CD14-positive monocyte (primary cell): Measurements from ENCODE around the gene ZNF385B. TPM values are rescaled to one million over a fixed set of nuclear protein-coding genes. Genes with fewer than 3 reads are reported as not detected.

ENCODE experiments used
- DNase-seq, 3 donors: peaks; one replicate each; pipeline ENCODE4 v3.0.0-alpha.2; 2011 to 2022
- H2AFZ ChIP-seq: 2 replicates; pipeline ENCODE4 v1.6.0; 2012; ENCODE audit warnings: mild to moderate bottlenecking, low read depth, low read length, inconsistent platforms; ENCODE audit not compliant: insufficient read depth, poor library complexity, severe bottlenecking
- H3K27ac ChIP-seq, 2 donors: 1 replicate in 1 of 2; 2 replicates in 1 of 2; pipeline ENCODE4 v1.5.1; 2012 to 2013; ENCODE audit warnings: low read length in 2 of 2, control low read depth in 1 of 2, inconsistent platforms in 1 of 2, low read depth in 1 of 2, mild to moderate bottlenecking in 1 of 2
- H3K27me3 ChIP-seq, 2 donors: one replicate each; pipeline versions ENCODE4 v1.6.0 to v1.6.1; 2011 to 2013; ENCODE audit warnings: low read length in 2 of 2; ENCODE audit not compliant: control insufficient read depth in 2 of 2, insufficient read depth in 2 of 2
- H3K36me3 ChIP-seq, 2 donors: replicated peaks in 1 of 2; 1 replicate in 1 of 2; 2 replicates in 1 of 2; pipeline versions ENCODE4 v1.5.1 to v1.6.1; 2012 to 2013; ENCODE audit warnings: low read length in 2 of 2, control low read depth in 1 of 2, inconsistent platforms in 1 of 2, mild to moderate bottlenecking in 1 of 2; ENCODE audit not compliant: insufficient read depth in 2 of 2, control insufficient read depth in 1 of 2
- H3K4me1 ChIP-seq, 2 donors: 1 replicate in 1 of 2; 2 replicates in 1 of 2; pipeline versions ENCODE4 v1.5.1 to v1.6.1; 2012 to 2013; ENCODE audit warnings: low read length in 2 of 2, control low read depth in 1 of 2, inconsistent platforms in 1 of 2, mild to moderate bottlenecking in 1 of 2, moderate library complexity in 1 of 2; ENCODE audit not compliant: insufficient read depth in 2 of 2, control insufficient read depth in 1 of 2
- H3K4me2 ChIP-seq: replicated peaks from 2 replicates; pipeline ENCODE3; 2012; ENCODE audit warnings: low read length, moderate library complexity, mild to moderate bottlenecking; ENCODE audit not compliant: poor library complexity, severe bottlenecking; ENCODE audit errors: extremely low read depth
- H3K4me3 ChIP-seq, 3 experiments: fragments of 200-600 bp in 1 of 3; sonication (generic) in 1 of 3; replicated peaks in 1 of 3; 1 replicate in 2 of 3; 2 replicates in 1 of 3; pipeline ENCODE4 v1.5.1; 2011 to 2013; ENCODE audit warnings: low read length in 3 of 3, mild to moderate bottlenecking in 3 of 3, control low read depth in 2 of 3, low read depth in 2 of 3, inconsistent platforms in 1 of 3, moderate library complexity in 1 of 3
- H3K79me2 ChIP-seq: 2 replicates; pipeline ENCODE4 v1.6.0; 2012; ENCODE audit warnings: mild to moderate bottlenecking, control low read depth, inconsistent platforms, low read length, moderate library complexity; ENCODE audit not compliant: insufficient read depth
- H3K9ac ChIP-seq: 2 replicates; pipeline ENCODE4 v1.6.0; 2017; ENCODE audit warnings: low read length, mild to moderate bottlenecking; ENCODE audit not compliant: insufficient read depth, poor library complexity, severe bottlenecking
- H3K9me3 ChIP-seq, 2 donors: replicated peaks in 1 of 2; 1 replicate in 1 of 2; 2 replicates in 1 of 2; pipeline versions ENCODE4 v1.5.1 to v1.6.1; 2012 to 2013; ENCODE audit warnings: low read length in 2 of 2, control low read depth in 1 of 2; ENCODE audit not compliant: control insufficient read depth in 1 of 2, insufficient read depth in 1 of 2
- H4K20me1 ChIP-seq: 2 replicates; pipeline ENCODE4 v1.6.0; 2012; ENCODE audit warnings: mild to moderate bottlenecking, low read length, control low read depth, moderate library complexity; ENCODE audit not compliant: insufficient read depth
- H3K27ac Mint-ChIP-seq, 7 donors: one replicate each; pipeline ENCODE4 v1.8.0; 2020; ENCODE audit warnings: mild to moderate bottlenecking in 7 of 7, mixed read lengths in 7 of 7, moderate library complexity in 6 of 7, inconsistent platforms in 2 of 7
- H3K27me3 Mint-ChIP-seq, 3 donors: one replicate each; pipeline ENCODE4 v1.8.0; 2021 to 2022; ENCODE audit warnings: low read depth in 3 of 3, mild to moderate bottlenecking in 3 of 3, mixed read lengths in 3 of 3, moderate library complexity in 3 of 3, inconsistent platforms in 1 of 3
- H3K36me3 Mint-ChIP-seq, 2 donors: one replicate each; pipeline ENCODE4 v1.8.0; 2020; ENCODE audit warnings: mixed read lengths in 2 of 2, inconsistent platforms in 1 of 2, mild to moderate bottlenecking in 1 of 2
- H3K4me1 Mint-ChIP-seq: one replicate; pipeline ENCODE4 v1.8.0; 2020; ENCODE audit warnings: mild to moderate bottlenecking, mixed read lengths
- H3K4me3 Mint-ChIP-seq, 2 donors: one replicate each; pipeline ENCODE4 v1.8.0; 2020; ENCODE audit warnings: mild to moderate bottlenecking in 2 of 2, mixed read lengths in 2 of 2, moderate library complexity in 1 of 2
- H3K9me3 Mint-ChIP-seq, 7 donors: one replicate each; pipeline ENCODE4 v1.8.0; 2020 to 2022; ENCODE audit warnings: mixed read lengths in 7 of 7, mild to moderate bottlenecking in 6 of 7, moderate library complexity in 6 of 7, inconsistent platforms in 2 of 7
- WGBS: methylation state at CpG from one replicate; pipeline ENCODE4 v1.1.5; 2013; ENCODE audit warnings: missing lambda C conversion rate; ENCODE audit not compliant: insufficient coverage; 5-methylcytosine and 5-hydroxymethylcytosine counted together
- intact Hi-C, 2 donors: fragments of 100-400 bp; cut with micrococcal nuclease; formaldehyde crosslinking; loops; one replicate each; pipeline versions ENCODE4 v1.15.0 to v1.15.1; 2023
- polyA plus RNA-seq, 3 donors: library from polyadenylated mRNA; depleted of rRNA in 1 of 3; unstranded in 2 of 3; stranded (reverse) in 1 of 3; fragments of 300-500 nt in 2 of 3; fragments of >200 nt in 1 of 3; fragmentation: Illumina TruSeq in 2 of 3; gene quantifications; 1 replicate in 2 of 3; 2 replicates in 1 of 3; pipeline ENCODE4 v1.2.3, GENCODE V29; 2012 to 2021
- TF ChIP-seq, protein P1 (sequence below): fragments of 200-600 bp; IDR thresholded peaks from one replicate; pipeline ENCODE4 v1.8.0; 2022; ENCODE audit warnings: antibody characterized with exemption, mild to moderate bottlenecking

ZNF385B gene
- polyA plus RNA-seq, 3 donors, result not detected

DNA sequence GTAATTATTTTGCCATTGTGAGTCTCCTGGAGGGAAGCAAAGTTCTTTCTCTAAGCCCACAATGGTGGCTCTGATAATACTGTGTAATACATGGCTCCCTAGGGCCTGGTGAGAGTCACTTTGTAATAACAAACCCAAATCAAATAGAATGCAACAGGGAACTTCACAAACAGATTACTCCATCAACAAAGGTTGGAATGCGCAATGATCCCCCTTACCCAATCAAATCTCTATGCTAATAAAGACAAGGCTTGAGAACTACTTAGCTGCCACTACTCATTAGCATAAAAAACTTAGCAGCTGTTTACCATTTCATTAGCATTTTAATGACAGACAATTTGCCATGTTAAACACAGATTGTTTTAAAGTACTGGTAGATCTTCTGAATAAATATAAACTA lies 311.2 kb downstream of the ZNF385B start:
- no peaks in the 10 kb centered on the region for H3K9me3 ChIP-seq
- TF ChIP-seq, protein P1, sequence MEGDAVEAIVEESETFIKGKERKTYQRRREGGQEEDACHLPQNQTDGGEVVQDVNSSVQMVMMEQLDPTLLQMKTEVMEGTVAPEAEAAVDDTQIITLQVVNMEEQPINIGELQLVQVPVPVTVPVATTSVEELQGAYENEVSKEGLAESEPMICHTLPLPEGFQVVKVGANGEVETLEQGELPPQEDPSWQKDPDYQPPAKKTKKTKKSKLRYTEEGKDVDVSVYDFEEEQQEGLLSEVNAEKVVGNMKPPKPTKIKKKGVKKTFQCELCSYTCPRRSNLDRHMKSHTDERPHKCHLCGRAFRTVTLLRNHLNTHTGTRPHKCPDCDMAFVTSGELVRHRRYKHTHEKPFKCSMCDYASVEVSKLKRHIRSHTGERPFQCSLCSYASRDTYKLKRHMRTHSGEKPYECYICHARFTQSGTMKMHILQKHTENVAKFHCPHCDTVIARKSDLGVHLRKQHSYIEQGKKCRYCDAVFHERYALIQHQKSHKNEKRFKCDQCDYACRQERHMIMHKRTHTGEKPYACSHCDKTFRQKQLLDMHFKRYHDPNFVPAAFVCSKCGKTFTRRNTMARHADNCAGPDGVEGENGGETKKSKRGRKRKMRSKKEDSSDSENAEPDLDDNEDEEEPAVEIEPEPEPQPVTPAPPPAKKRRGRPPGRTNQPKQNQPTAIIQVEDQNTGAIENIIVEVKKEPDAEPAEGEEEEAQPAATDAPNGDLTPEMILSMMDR, result no peak
- WGBS, result no CpG with 5 or more reads among the region's 1 CpG
- Mint-ChIP-seq H3K36me3 (no peaks in the 10 kb centered on the region), H3K4me1 (no peaks in the 10 kb centered on the region), H3K4me3 (no peak overlapping the region), H3K27ac (no peak overlapping the region), H3K9me3 (peaks cover 0 to 3% (median 0%) of the 10 kb centered on the region in 7 donors), H3K27me3 (no peaks in the 10 kb centered on the region)
- no peak overlapping the region for H2AFZ ChIP-seq
- H3K79me2 ChIP-seq, result no peaks in the 10 kb centered on the region
- H3K36me3 ChIP-seq, result no peaks in the 10 kb centered on the region
- no peak for DNase-seq
- H4K20me1 ChIP-seq, result no peaks in the 10 kb centered on the region
- no peak overlapping the region for H3K27ac ChIP-seq
- H3K4me2 ChIP-seq, result no peak overlapping the region
- intact Hi-C loops, result no loop called here
- no peaks in the 10 kb centered on the region for H3K4me1 ChIP-seq
- H3K9ac ChIP-seq, result no peak overlapping the region
- H3K4me3 ChIP-seq, result no peak overlapping the region
- no peaks in the 10 kb centered on the region for H3K27me3 ChIP-seq

DNA sequence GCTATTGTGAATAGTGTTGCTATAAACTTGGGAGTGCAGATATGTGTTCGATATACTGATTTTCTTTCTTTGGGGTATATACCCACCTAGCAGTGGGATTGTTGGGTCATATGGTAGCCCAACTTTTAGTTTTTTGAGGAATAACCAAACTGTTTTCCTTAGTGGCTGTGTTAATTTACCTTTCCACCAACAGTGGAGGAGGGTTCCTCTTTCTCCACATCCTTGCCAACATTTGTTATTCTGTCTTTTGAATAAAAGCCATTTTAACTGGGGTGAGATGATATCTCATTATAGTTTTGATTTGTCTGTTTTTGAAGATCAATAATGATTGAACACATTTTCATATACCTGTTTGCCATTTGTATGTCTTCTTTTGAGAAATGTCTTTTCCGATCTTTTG lies 314.8 kb downstream of the ZNF385B start:
- no peak for DNase-seq
- H3K27me3 ChIP-seq, result no peaks in the 10 kb centered on the region
- intact Hi-C loops, result no loop called here
- TF ChIP-seq, protein P1, result no peak
- Mint-ChIP-seq H3K4me1 (no peaks in the 10 kb centered on the region), H3K27me3 (no peaks in the 10 kb centered on the region), H3K27ac (no peak overlapping the region), H3K4me3 (no peak overlapping the region), H3K36me3 (no peaks in the 10 kb centered on the region), H3K9me3 (peaks cover 0 to 3% (median 0%) of the 10 kb centered on the region in 7 donors)
- no peaks in the 10 kb centered on the region for H3K36me3 ChIP-seq
- no CpG with 5 or more reads among the region's 2 CpGs for WGBS
- H3K9me3 ChIP-seq, result no peaks in the 10 kb centered on the region
- no peak overlapping the region for H3K4me3 ChIP-seq
- no peak overlapping the region for H3K4me2 ChIP-seq
- no peak overlapping the region for H3K9ac ChIP-seq
- no peak overlapping the region for H3K27ac ChIP-seq
- no peaks in the 10 kb centered on the region for H4K20me1 ChIP-seq
- H2AFZ ChIP-seq, result no peak overlapping the region
- no peaks in the 10 kb centered on the region for H3K79me2 ChIP-seq
- H3K4me1 ChIP-seq, result no peaks in the 10 kb centered on the region
